ENCODE measurements around the gene SHC3.
A peak's percentile ranks its signal among the peaks of the same experiment; 100 is the strongest.

The SHC3 gene

GRCh38 chr9:88969646-88970373, 208.8 kb downstream of the SHC3 start:
- Histone ChIP-seq H3K18ac (ENCODE audit: low read length) (no peak overlapping the region), H2AK5ac (ENCODE audit: low read length) (no peak overlapping the region), H4K91ac (ENCODE audit: low read depth, low read length) (no peak overlapping the region), H2BK12ac (ENCODE audit: low read length) (no peak overlapping the region), H3K4ac (ENCODE audit: low read depth, low read length) (no peak overlapping the region), H3K4me2 (ENCODE audit: low read length) (no peak overlapping the region), H3K23ac (ENCODE audit: low read length) (no peak overlapping the region), H2BK120ac (ENCODE audit: insufficient read depth, low read length, poor library complexity) (no peak overlapping the region), H3K9ac (ENCODE audit: low read length) (no peak overlapping the region), H3K79me1 (ENCODE audit: low read length) (no peaks in the 10 kb centered on the region), H4K12ac (ENCODE audit: low read depth, low read length) (no peak overlapping the region), H3K9me3 (ENCODE audit: insufficient read depth, low read depth, low read length) (peaks cover 6% of the 10 kb centered on the region), H2BK5ac (ENCODE audit: low read depth, low read length, poor library complexity) (no peak overlapping the region), H3K27ac (ENCODE audit: low read depth, low read length) (no peak overlapping the region), H2AFZ (ENCODE audit: insufficient read depth, low read length, poor library complexity) (no peak overlapping the region), H4K8ac (ENCODE audit: low read depth, low read length) (no peak overlapping the region), H3K4me1 (ENCODE audit: control insufficient read depth in 1 of 2, insufficient read depth in 2 of 2, low read length in 2 of 2) (no peaks in the 10 kb centered on the region), H3K27me3 (ENCODE audit: insufficient read depth, low read length) (no peaks in the 10 kb centered on the region), H3K36me3 (ENCODE audit: control insufficient read depth in 1 of 2, insufficient read depth in 2 of 2, low read length in 2 of 2) (no peaks in the 10 kb centered on the region), H3K4me3 (ENCODE audit: low read depth, low read length) (no peak overlapping the region), H3K79me2 (ENCODE audit: control insufficient read depth, insufficient read depth, low read length, poor library complexity) (no peaks in the 10 kb centered on the region), H3K14ac (ENCODE audit: low read length) (no peak overlapping the region)
- DNase-seq, result peak in 1 of 2 donors; percentile 11
- no CpG with 5 or more reads among the region's 8 CpGs for WGBS (ENCODE audit: extremely low coverage, insufficient coverage, insufficient read length)

DNA sequence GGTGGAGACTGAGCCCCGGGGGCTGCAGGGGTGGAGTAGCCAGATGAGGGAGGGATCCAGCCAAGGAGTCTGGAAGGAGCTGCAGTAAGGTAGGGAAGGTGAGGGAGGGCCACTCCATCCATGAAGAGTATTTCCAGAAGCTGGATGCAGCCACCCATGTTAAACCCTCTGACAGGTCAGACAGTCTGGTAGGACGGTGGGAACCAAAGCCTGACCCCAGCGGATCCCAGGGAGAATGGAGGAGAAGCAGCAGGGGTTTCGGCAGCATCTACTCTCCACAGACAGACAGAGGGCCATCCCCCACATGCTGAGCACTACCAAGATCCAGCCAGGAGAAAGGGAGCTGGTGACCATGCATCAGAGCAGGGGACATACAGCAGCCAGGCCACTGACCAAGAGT, 209.8 kb downstream of the SHC3 start:
- H3K4me3 ChIP-seq (ENCODE audit: low read depth, low read length), result no peak overlapping the region
- no CpG with 5 or more reads among the region's 4 CpGs for WGBS (ENCODE audit: extremely low coverage, insufficient coverage, insufficient read length)
- no peaks in the 10 kb centered on the region for H3K36me3 ChIP-seq (ENCODE audit: control insufficient read depth in 1 of 2, insufficient read depth in 2 of 2, low read length in 2 of 2)
- no peak overlapping the region for H2AK5ac ChIP-seq (ENCODE audit: low read length)
- no peak overlapping the region for H4K91ac ChIP-seq (ENCODE audit: low read depth, low read length)
- no peak overlapping the region for H2BK5ac ChIP-seq (ENCODE audit: low read depth, low read length, poor library complexity)
- H2AFZ ChIP-seq (ENCODE audit: insufficient read depth, low read length, poor library complexity), result no peak overlapping the region
- no peaks in the 10 kb centered on the region for H3K79me2 ChIP-seq (ENCODE audit: control insufficient read depth, insufficient read depth, low read length, poor library complexity)
- no peak overlapping the region for H2BK12ac ChIP-seq (ENCODE audit: low read length)
- no peak overlapping the region for H3K23ac ChIP-seq (ENCODE audit: low read length)
- no peak overlapping the region for H2BK120ac ChIP-seq (ENCODE audit: insufficient read depth, low read length, poor library complexity)
- H3K18ac ChIP-seq (ENCODE audit: low read length), result no peak overlapping the region
- H3K9me3 ChIP-seq (ENCODE audit: insufficient read depth, low read depth, low read length), result peaks cover 4% of the 10 kb centered on the region
- H3K27me3 ChIP-seq (ENCODE audit: insufficient read depth, low read length), result no peaks in the 10 kb centered on the region
- H3K79me1 ChIP-seq (ENCODE audit: low read length), result no peaks in the 10 kb centered on the region
- H3K14ac ChIP-seq (ENCODE audit: low read length), result no peak overlapping the region
- no peak overlapping the region for H3K4me2 ChIP-seq (ENCODE audit: low read length)
- H3K4ac ChIP-seq (ENCODE audit: low read depth, low read length), result no peak overlapping the region
- no peak overlapping the region for H4K12ac ChIP-seq (ENCODE audit: low read depth, low read length)
- H3K27ac ChIP-seq (ENCODE audit: low read depth, low read length), result no peak overlapping the region
- no peak overlapping the region for H3K9ac ChIP-seq (ENCODE audit: low read length)
- no peak for DNase-seq
- H4K8ac ChIP-seq (ENCODE audit: low read depth, low read length), result no peak overlapping the region
- no peaks in the 10 kb centered on the region for H3K4me1 ChIP-seq (ENCODE audit: control insufficient read depth in 1 of 2, insufficient read depth in 2 of 2, low read length in 2 of 2)

GRCh38 chr9:88966894-88967676, 211.5 kb downstream of the SHC3 start:
- H4K91ac ChIP-seq (ENCODE audit: low read depth, low read length), result no peak overlapping the region
- DNase-seq, result no peak
- no peak overlapping the region for H2BK12ac ChIP-seq (ENCODE audit: low read length)
- no peak overlapping the region for H2AK5ac ChIP-seq (ENCODE audit: low read length)
- no peak overlapping the region for H3K4ac ChIP-seq (ENCODE audit: low read depth, low read length)
- peaks cover 1% of the 10 kb centered on the region for H3K9me3 ChIP-seq (ENCODE audit: insufficient read depth, low read depth, low read length)
- H3K23ac ChIP-seq (ENCODE audit: low read length), result no peak overlapping the region
- H3K4me3 ChIP-seq (ENCODE audit: low read depth, low read length), result no peak overlapping the region
- no peak overlapping the region for H2AFZ ChIP-seq (ENCODE audit: insufficient read depth, low read length, poor library complexity)
- no peaks in the 10 kb centered on the region for H3K79me2 ChIP-seq (ENCODE audit: control insufficient read depth, insufficient read depth, low read length, poor library complexity)
- no peak overlapping the region for H3K14ac ChIP-seq (ENCODE audit: low read length)
- no peak overlapping the region for H3K9ac ChIP-seq (ENCODE audit: low read length)
- H3K27ac ChIP-seq (ENCODE audit: low read depth, low read length), result no peak overlapping the region
- no peak overlapping the region for H3K18ac ChIP-seq (ENCODE audit: low read length)
- H3K79me1 ChIP-seq (ENCODE audit: low read length), result no peaks in the 10 kb centered on the region
- H4K8ac ChIP-seq (ENCODE audit: low read depth, low read length), result no peak overlapping the region
- H2BK5ac ChIP-seq (ENCODE audit: low read depth, low read length, poor library complexity), result no peak overlapping the region
- no CpG with 5 or more reads among the region's 10 CpGs for WGBS (ENCODE audit: extremely low coverage, insufficient coverage, insufficient read length)
- no peaks in the 10 kb centered on the region for H3K27me3 ChIP-seq (ENCODE audit: insufficient read depth, low read length)
- no peak overlapping the region for H3K4me2 ChIP-seq (ENCODE audit: low read length)
- H3K4me1 ChIP-seq (ENCODE audit: control insufficient read depth in 1 of 2, insufficient read depth in 2 of 2, low read length in 2 of 2), result no peaks in the 10 kb centered on the region
- no peaks in the 10 kb centered on the region for H3K36me3 ChIP-seq (ENCODE audit: control insufficient read depth in 1 of 2, insufficient read depth in 2 of 2, low read length in 2 of 2)
- no peak overlapping the region for H4K12ac ChIP-seq (ENCODE audit: low read depth, low read length)
- H2BK120ac ChIP-seq (ENCODE audit: insufficient read depth, low read length, poor library complexity), result no peak overlapping the region

- H3K27ac ChIP-seq (ENCODE audit: low read depth, low read length), result no peak overlapping the region
- H3K4ac ChIP-seq (ENCODE audit: low read depth, low read length), result no peak overlapping the region
- no peak for DNase-seq
- no peak overlapping the region for H2BK12ac ChIP-seq (ENCODE audit: low read length)
- no peak overlapping the region for H2AK5ac ChIP-seq (ENCODE audit: low read length)
- no CpG with 5 or more reads among the region's 8 CpGs for WGBS (ENCODE audit: extremely low coverage, insufficient coverage, insufficient read length)
- H4K12ac ChIP-seq (ENCODE audit: low read depth, low read length), result no peak overlapping the region
- H3K79me1 ChIP-seq (ENCODE audit: low read length), result no peaks in the 10 kb centered on the region
- H4K91ac ChIP-seq (ENCODE audit: low read depth, low read length), result no peak overlapping the region
- no peaks in the 10 kb centered on the region for H3K36me3 ChIP-seq (ENCODE audit: control insufficient read depth in 1 of 2, insufficient read depth in 2 of 2, low read length in 2 of 2)
- H3K14ac ChIP-seq (ENCODE audit: low read length), result no peak overlapping the region
- no peaks in the 10 kb centered on the region for H3K27me3 ChIP-seq (ENCODE audit: insufficient read depth, low read length)
- H3K4me3 ChIP-seq (ENCODE audit: low read depth, low read length), result no peak overlapping the region
- no peak overlapping the region for H2BK120ac ChIP-seq (ENCODE audit: insufficient read depth, low read length, poor library complexity)
- H2AFZ ChIP-seq (ENCODE audit: insufficient read depth, low read length, poor library complexity), result no peak overlapping the region
- no peak overlapping the region for H3K23ac ChIP-seq (ENCODE audit: low read length)
- H3K9me3 ChIP-seq (ENCODE audit: insufficient read depth, low read depth, low read length), result no peaks in the 10 kb centered on the region
- no peak overlapping the region for H2BK5ac ChIP-seq (ENCODE audit: low read depth, low read length, poor library complexity)
- no peak overlapping the region for H3K4me2 ChIP-seq (ENCODE audit: low read length)
- no peak overlapping the region for H4K8ac ChIP-seq (ENCODE audit: low read depth, low read length)
- no peaks in the 10 kb centered on the region for H3K79me2 ChIP-seq (ENCODE audit: control insufficient read depth, insufficient read depth, low read length, poor library complexity)
- H3K9ac ChIP-seq (ENCODE audit: low read length), result no peak overlapping the region
- H3K18ac ChIP-seq (ENCODE audit: low read length), result no peak overlapping the region
- no peaks in the 10 kb centered on the region for H3K4me1 ChIP-seq (ENCODE audit: control insufficient read depth in 1 of 2, insufficient read depth in 2 of 2, low read length in 2 of 2)
Observed at GRCh38 chr9:88965473-88965872, 213.1 kb downstream of the SHC3 start.

All from trophoblast cell (in vitro differentiated cells and primary cell).